ENCODE data around the gene AKAP7. TPM values are rescaled to one million over a fixed set of nuclear protein-coding genes. Genes with fewer than 3 reads are reported as not detected.

AKAP7 gene
- total RNA-seq, 4 donors from 2014 or later = 3.0 to 12.4 (median 3.4) TPM

DNA sequence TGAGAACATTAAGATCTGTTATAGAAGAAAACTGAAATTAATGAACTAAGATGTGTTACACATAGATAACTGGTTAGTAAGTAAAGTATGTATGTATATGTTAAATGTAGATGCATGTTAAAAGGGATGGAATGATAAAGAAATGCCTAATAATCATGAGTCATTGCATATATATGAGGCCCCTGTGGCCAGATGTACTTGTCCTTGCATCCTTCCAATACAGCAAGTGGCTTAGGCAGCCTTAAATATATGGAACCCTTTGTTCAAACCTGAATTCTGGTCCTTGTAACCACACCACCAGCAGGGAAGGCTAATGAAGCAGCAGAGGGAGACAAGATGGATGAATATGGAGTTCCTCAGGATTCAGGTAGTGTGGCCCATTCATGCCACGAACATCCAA lies 9.8 kb upstream of the AKAP7 start:
- no peaks in the 10 kb centered on the region for H3K9me3 ChIP-seq
- 93% methylated on average over 1 of the region's 1 CpG for WGBS
- no peak overlapping the region for H3K4me3 ChIP-seq
- TF ChIP-seq POLR2A (IDR thresholded peaks at IDR 0.05) (no peak), EP300 (IDR thresholded peaks at IDR 0.05) (no peak), POLR2AphosphoS5 (IDR thresholded peaks at IDR 0.05) (no peak)
- TF ChIP-seq, protein P1, sequence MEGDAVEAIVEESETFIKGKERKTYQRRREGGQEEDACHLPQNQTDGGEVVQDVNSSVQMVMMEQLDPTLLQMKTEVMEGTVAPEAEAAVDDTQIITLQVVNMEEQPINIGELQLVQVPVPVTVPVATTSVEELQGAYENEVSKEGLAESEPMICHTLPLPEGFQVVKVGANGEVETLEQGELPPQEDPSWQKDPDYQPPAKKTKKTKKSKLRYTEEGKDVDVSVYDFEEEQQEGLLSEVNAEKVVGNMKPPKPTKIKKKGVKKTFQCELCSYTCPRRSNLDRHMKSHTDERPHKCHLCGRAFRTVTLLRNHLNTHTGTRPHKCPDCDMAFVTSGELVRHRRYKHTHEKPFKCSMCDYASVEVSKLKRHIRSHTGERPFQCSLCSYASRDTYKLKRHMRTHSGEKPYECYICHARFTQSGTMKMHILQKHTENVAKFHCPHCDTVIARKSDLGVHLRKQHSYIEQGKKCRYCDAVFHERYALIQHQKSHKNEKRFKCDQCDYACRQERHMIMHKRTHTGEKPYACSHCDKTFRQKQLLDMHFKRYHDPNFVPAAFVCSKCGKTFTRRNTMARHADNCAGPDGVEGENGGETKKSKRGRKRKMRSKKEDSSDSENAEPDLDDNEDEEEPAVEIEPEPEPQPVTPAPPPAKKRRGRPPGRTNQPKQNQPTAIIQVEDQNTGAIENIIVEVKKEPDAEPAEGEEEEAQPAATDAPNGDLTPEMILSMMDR (IDR thresholded peaks at IDR 0.05) = no peak
- DNase-seq (ENCODE audit: low spot score in 2 of 2) = no peak
- H3K27ac ChIP-seq = no peak overlapping the region
- H3K27me3 ChIP-seq = no peaks in the 10 kb centered on the region
- no peaks in the 10 kb centered on the region for H3K36me3 ChIP-seq
- peaks cover 16% of the 10 kb centered on the region for H3K4me1 ChIP-seq

DNA sequence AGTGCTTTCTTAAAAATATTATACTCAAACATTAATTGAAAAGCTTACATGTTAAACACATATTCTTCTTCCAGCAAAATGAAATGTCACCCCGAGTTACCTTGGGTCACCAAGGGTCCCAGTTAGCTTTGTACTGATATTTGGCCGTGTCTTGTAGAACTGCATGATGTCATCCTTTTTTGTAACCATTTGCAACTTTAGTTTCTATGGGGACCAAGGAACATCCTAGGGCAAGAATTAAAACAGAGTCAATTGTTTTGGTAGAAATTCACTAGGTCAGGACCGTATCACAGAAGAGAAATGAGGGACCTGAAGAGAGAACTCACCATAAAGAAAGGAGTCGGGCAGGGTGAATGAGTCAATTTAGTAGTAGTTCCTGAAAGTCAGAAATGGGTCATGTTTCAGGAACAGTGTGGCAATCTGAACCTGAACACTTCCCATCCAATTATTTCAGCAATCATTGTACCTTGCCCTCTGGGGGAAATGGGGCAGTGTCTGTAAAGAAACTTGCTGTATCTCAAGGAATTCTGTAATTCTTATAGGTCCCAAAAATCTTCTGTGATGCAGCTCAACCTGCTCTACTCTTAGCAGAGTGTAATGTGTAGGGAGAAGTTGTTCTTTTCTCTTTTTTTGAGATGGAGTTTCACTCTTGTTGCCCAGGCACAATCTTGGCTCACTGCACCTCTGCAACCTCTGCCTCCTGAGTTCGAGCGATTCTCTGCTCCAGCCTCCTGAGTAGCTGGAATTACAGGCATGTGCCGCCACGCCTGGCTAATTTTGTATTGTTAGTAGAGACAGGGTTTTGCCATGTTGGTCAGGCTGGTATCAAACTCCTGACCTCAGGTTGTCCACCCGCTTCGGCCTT lies 5.3 kb upstream of the AKAP7 start:
- Histone ChIP-seq H3K27ac (no peak overlapping the region), H3K4me1 (peaks cover 7% of the 10 kb centered on the region), H3K27me3 (no peaks in the 10 kb centered on the region), H3K36me3 (no peaks in the 10 kb centered on the region), H3K4me3 (no peak overlapping the region), H3K9me3 (no peaks in the 10 kb centered on the region)
- 66% methylated on average over 10 of the region's 10 CpGs for WGBS
- no peak for DNase-seq (ENCODE audit: low spot score in 2 of 2)
- TF ChIP-seq, protein P1 (IDR thresholded peaks at IDR 0.05) = no peak
- TF ChIP-seq EP300 (IDR thresholded peaks at IDR 0.05) (no peak), POLR2A (IDR thresholded peaks at IDR 0.05) (no peak), POLR2AphosphoS5 (IDR thresholded peaks at IDR 0.05) (no peak)

DNA sequence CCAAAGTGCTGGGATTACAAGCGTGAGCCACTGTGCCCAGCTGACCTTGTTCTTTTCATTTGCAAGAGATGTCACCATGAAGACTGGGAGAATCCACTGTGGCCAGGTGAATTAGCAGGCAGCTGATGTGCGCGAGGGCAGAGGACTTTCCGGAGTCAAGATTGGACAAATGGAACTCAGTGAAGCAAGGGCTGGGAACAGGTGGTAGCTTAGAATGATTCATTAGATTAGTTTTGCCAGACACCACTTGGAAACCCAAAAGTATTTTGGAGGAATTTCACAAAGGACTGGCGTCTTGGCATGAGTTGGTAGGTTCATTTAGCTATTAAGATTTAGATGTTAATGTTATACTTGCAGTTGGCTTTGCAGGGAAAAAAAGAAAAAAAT lies 4.7 kb upstream of the AKAP7 start:
- DNase-seq (ENCODE audit: low spot score in 2 of 2) = no peak

DNA sequence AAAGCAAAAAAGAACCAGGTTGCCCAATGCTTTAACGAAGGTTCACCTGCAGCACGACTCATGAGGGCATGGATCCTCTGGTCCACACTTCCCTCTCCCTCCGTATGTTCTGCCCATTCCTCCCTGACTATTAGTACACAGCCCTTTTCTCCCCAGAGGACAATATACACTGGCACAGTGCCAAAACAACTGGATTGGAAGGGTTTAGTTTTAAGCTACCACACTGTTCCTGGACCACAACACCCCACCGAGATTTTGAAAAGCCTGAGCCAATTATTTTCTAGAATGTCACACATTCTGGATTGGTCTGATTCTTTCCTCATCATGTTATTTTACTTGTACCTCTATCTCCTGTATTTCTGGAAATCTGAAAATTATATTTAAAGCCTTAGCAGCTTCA lies 2.9 kb upstream of the AKAP7 start:
- WGBS = 80% methylated on average over 4 of the region's 4 CpGs
- no peaks in the 10 kb centered on the region for H3K36me3 ChIP-seq
- no peak overlapping the region for H3K27ac ChIP-seq
- TF ChIP-seq EP300 (IDR thresholded peaks at IDR 0.05) = no peak
- TF ChIP-seq POLR2A (IDR thresholded peaks at IDR 0.05) = no peak
- no peak for TF ChIP-seq POLR2AphosphoS5 (IDR thresholded peaks at IDR 0.05)
- TF ChIP-seq, protein P1 (IDR thresholded peaks at IDR 0.05) = no peak
- no peaks in the 10 kb centered on the region for H3K9me3 ChIP-seq
- no peak overlapping the region for H3K4me3 ChIP-seq
- H3K27me3 ChIP-seq = no peaks in the 10 kb centered on the region
- no peak for DNase-seq (ENCODE audit: low spot score in 2 of 2)
- H3K4me1 ChIP-seq = peaks cover 8% of the 10 kb centered on the region

More for the DNA sequence above, 4.7 kb upstream of the AKAP7 start:
- no peak for TF ChIP-seq POLR2AphosphoS5 (IDR thresholded peaks at IDR 0.05)
- Histone ChIP-seq H3K9me3 (no peaks in the 10 kb centered on the region), H3K4me3 (no peak overlapping the region), H3K27me3 (no peaks in the 10 kb centered on the region), H3K4me1 (peaks cover 8% of the 10 kb centered on the region), H3K27ac (no peak overlapping the region), H3K36me3 (no peaks in the 10 kb centered on the region)
- 96% methylated on average over 4 of the region's 5 CpGs for WGBS

DNA sequence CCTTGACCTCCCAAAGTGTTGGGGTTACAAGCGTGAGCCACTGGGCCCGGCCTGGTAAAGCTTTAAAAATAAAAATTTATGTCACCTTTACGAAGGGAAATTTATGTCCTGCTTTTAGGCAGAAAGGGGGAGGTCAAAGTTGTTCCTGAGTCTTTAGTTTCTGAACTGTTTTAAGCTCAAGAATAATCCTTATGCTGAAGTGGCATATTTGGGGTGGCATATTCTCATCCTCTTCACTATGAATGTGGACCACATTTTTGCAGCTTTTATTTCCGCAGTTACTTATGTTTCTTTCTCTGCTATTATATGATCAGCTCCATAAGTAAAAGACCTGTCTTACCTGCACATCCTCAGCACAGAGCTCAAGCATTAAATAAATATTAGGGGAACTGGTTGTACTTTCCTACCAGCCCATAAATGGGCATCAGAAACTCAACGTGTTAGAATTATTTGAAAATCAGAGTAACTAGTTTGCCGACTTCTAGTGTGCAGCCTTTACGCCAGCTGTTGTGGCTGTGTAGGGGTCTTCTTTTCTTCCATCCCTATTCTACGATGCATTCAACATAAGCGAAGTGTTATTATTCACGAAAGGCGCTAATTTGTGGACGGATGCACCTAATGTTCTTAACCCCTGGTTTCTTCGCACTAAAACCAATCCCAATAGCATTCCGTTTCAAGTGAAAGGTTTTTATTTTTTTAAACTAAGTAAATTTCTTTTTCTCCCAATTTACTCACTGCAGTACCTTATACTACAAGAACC lies 867 bp upstream of the AKAP7 start:
- Histone ChIP-seq H3K4me3 (peak overlapping the region; percentile 80), H3K4me1 (peaks cover 8% of the 10 kb centered on the region), H3K27ac (peak overlapping the region; percentile 93), H3K9me3 (no peaks in the 10 kb centered on the region), H3K27me3 (no peaks in the 10 kb centered on the region), H3K36me3 (no peaks in the 10 kb centered on the region)
- DNase-seq (ENCODE audit: low spot score in 2 of 2) = no peak
- WGBS = 82% methylated on average over 14 of the region's 14 CpGs
- TF ChIP-seq, protein P1 (IDR thresholded peaks at IDR 0.05) = no peak
- no peak for TF ChIP-seq POLR2AphosphoS5 (IDR thresholded peaks at IDR 0.05)

Data from suprapubic skin (tissue), 4 donors.